Measurements from ENCODE around the gene DHRS7B.
"Not testable (repeated sequence)": the region's sequence is repeated elsewhere in the genome, so short reads cannot be mapped to it uniquely, and the experiment has no call there.

The DHRS7B gene

GRCh38 chr17:21143695-21144094, 16.9 kb downstream of the DHRS7B start:
- no peak overlapping the region for H3K27ac ChIP-seq
- TF ChIP-seq, protein P1, sequence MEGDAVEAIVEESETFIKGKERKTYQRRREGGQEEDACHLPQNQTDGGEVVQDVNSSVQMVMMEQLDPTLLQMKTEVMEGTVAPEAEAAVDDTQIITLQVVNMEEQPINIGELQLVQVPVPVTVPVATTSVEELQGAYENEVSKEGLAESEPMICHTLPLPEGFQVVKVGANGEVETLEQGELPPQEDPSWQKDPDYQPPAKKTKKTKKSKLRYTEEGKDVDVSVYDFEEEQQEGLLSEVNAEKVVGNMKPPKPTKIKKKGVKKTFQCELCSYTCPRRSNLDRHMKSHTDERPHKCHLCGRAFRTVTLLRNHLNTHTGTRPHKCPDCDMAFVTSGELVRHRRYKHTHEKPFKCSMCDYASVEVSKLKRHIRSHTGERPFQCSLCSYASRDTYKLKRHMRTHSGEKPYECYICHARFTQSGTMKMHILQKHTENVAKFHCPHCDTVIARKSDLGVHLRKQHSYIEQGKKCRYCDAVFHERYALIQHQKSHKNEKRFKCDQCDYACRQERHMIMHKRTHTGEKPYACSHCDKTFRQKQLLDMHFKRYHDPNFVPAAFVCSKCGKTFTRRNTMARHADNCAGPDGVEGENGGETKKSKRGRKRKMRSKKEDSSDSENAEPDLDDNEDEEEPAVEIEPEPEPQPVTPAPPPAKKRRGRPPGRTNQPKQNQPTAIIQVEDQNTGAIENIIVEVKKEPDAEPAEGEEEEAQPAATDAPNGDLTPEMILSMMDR (IDR thresholded peaks at IDR 0.05): no peak
- TF ChIP-seq ZFX (IDR thresholded peaks at IDR 0.05; ENCODE audit: borderline replicate concordance): no peak

DNA sequence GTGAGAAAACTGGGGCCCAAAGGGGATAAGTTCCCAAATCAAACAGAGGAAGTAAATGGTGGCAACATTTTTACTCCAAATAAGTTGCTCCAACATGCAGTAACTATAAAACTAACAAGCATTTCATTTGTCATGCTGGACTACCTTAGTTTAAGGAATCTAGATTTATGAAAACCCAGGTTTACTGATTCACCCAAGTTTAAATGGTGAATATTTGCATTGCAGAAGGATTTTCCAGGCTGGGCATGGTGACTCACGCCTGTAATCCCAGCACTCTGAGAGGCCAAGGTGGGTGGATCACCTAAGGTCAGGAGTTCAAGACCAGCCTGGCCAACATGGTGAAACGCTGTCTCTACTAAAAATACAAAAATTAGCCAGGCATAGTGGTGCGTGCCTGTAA, 17.5 kb downstream of the DHRS7B start:
- not testable (repeated sequence) for H3K27ac ChIP-seq

GRCh38 chr17:21146362-21147015, 19.7 kb downstream of the DHRS7B start:
- no peak for TF ChIP-seq ZFX (IDR thresholded peaks at IDR 0.05; ENCODE audit: borderline replicate concordance)
- TF ChIP-seq, protein P1 (IDR thresholded peaks at IDR 0.05): no peak

DNA sequence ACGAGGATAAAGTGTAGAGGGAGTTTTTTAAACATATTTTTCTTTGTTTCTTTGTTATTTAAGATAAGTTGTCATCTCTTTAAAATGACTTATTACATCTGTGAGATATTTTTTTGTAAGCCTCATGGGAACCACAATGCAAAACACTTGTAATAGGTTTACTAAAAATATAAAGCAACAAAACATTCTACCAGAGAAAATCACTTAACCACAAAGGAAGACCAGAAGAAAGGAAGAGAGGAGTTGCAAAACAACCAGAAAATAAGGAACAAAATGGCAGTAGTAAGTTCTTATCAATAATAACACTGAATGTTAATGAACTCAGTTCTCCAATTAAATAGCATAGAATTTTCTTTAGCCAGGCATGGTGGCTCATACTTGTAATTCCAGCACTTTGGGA, 22.9 kb downstream of the DHRS7B start:
- TF ChIP-seq, protein P1 (IDR thresholded peaks at IDR 0.05): no peak
- TF ChIP-seq ZFX (IDR thresholded peaks at IDR 0.05; ENCODE audit: borderline replicate concordance): no peak
- H3K27ac ChIP-seq: no peak overlapping the region

More at GRCh38 chr17:21146362-21147015, 19.7 kb downstream of the DHRS7B start:
- H3K27ac ChIP-seq: no peak overlapping the region

- TF ChIP-seq, protein P1 (IDR thresholded peaks at IDR 0.05): no peak
- no peak for TF ChIP-seq ZFX (IDR thresholded peaks at IDR 0.05; ENCODE audit: borderline replicate concordance)
- H3K27ac ChIP-seq: no peak overlapping the region
Observed at GRCh38 chr17:21152731-21153130, 26.0 kb downstream of the DHRS7B start.

GRCh38 chr17:21157586-21158370, 31.0 kb downstream of the DHRS7B start:
- no peak overlapping the region for H3K27ac ChIP-seq
- no peak for TF ChIP-seq ZFX (IDR thresholded peaks at IDR 0.05; ENCODE audit: borderline replicate concordance)
- TF ChIP-seq, protein P1 (IDR thresholded peaks at IDR 0.05): no peak

GRCh38 chr17:21160401-21160800, 33.6 kb downstream of the DHRS7B start:
- H3K27ac ChIP-seq: no peak overlapping the region
- TF ChIP-seq, protein P1 (IDR thresholded peaks at IDR 0.05): no peak
- TF ChIP-seq ZFX (IDR thresholded peaks at IDR 0.05; ENCODE audit: borderline replicate concordance): no peak

All from 22Rv1 (cell line).